ENCODE results near the gene PLCH1.

PLCH1 gene

DNA sequence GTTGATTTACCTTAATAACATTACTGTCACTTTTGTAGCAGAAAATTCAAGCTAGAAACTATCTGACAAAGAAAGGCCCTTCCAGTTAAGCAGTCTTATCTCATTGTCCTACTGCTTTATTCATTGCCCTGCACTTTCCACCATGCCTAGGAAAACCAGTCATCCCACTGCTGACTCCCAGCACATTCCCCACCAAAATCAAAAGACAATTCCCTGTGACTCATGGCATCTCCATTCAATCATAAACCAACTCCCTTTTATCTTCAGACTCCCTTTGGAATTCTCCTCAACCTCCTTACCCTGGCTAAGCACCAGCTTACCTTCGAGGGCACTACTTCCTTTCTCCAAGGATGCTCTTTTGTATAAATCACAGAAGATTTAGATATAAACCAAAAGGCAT lies 184.3 kb downstream of the PLCH1 start:
- no peak overlapping the region for H3K4me3 ChIP-seq (ENCODE audit: low read depth, low read length)
- no peak for TF ChIP-seq ZNF391 (tag by site-specific recombination; IDR thresholded peaks at IDR 0.05; ENCODE audit: borderline replicate concordance, low read depth)
- no peaks in the 10 kb centered on the region for H3K36me3 ChIP-seq (ENCODE audit: control insufficient read depth in 2 of 2, insufficient read depth in 1 of 2, low read length in 2 of 2)
- H3K9me3 ChIP-seq (ENCODE audit: control insufficient read depth, insufficient read depth, low read depth, low read length): no peaks in the 10 kb centered on the region
- no peaks in the 10 kb centered on the region for H3K4me1 ChIP-seq (ENCODE audit: control insufficient read depth, insufficient read depth, low read length)
- ChIA-PET POLR2A (no interaction called here), CTCF (interaction anchor here (0.6 kb wide), 1 partner anchor 29 kb away, joined by 3 read pairs; no protein-coding TSS in a partner anchor)
- no peak overlapping the region for H3K27ac ChIP-seq (ENCODE audit: extremely low read depth, low read depth, low read length)

DNA sequence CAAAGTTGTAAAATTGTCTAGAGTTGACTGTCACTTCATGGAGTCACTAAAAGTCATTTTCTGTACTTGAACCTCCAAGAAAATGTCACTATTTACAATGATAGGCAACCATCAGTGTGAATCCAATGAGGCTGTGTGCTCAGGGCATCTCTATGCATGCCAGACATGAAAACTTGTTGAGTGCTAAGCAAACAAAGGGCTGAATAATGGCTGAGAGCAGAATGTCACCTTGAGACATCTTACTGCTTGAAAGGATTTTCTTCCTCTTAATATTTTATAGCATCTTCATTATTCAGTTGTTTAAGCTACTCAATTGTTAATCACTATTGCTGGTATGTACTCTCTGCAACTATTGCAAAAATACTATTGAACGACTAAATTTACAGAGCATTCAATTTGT lies 184.7 kb downstream of the PLCH1 start:
- H3K27ac ChIP-seq (ENCODE audit: extremely low read depth, low read depth, low read length): no peak overlapping the region
- no peaks in the 10 kb centered on the region for H3K9me3 ChIP-seq (ENCODE audit: control insufficient read depth, insufficient read depth, low read depth, low read length)
- no peaks in the 10 kb centered on the region for H3K4me1 ChIP-seq (ENCODE audit: control insufficient read depth, insufficient read depth, low read length)
- CTCF ChIA-PET: interaction anchor here (0.6 kb wide), 1 partner anchor 29 kb away, joined by 3 read pairs; no protein-coding TSS in a partner anchor
- H3K4me3 ChIP-seq (ENCODE audit: low read depth, low read length): no peak overlapping the region
- no peaks in the 10 kb centered on the region for H3K36me3 ChIP-seq (ENCODE audit: control insufficient read depth in 2 of 2, insufficient read depth in 1 of 2, low read length in 2 of 2)
- no peak for TF ChIP-seq YY1 (tag by site-specific recombination; IDR thresholded peaks at IDR 0.05)
- TF ChIP-seq, protein P1, sequence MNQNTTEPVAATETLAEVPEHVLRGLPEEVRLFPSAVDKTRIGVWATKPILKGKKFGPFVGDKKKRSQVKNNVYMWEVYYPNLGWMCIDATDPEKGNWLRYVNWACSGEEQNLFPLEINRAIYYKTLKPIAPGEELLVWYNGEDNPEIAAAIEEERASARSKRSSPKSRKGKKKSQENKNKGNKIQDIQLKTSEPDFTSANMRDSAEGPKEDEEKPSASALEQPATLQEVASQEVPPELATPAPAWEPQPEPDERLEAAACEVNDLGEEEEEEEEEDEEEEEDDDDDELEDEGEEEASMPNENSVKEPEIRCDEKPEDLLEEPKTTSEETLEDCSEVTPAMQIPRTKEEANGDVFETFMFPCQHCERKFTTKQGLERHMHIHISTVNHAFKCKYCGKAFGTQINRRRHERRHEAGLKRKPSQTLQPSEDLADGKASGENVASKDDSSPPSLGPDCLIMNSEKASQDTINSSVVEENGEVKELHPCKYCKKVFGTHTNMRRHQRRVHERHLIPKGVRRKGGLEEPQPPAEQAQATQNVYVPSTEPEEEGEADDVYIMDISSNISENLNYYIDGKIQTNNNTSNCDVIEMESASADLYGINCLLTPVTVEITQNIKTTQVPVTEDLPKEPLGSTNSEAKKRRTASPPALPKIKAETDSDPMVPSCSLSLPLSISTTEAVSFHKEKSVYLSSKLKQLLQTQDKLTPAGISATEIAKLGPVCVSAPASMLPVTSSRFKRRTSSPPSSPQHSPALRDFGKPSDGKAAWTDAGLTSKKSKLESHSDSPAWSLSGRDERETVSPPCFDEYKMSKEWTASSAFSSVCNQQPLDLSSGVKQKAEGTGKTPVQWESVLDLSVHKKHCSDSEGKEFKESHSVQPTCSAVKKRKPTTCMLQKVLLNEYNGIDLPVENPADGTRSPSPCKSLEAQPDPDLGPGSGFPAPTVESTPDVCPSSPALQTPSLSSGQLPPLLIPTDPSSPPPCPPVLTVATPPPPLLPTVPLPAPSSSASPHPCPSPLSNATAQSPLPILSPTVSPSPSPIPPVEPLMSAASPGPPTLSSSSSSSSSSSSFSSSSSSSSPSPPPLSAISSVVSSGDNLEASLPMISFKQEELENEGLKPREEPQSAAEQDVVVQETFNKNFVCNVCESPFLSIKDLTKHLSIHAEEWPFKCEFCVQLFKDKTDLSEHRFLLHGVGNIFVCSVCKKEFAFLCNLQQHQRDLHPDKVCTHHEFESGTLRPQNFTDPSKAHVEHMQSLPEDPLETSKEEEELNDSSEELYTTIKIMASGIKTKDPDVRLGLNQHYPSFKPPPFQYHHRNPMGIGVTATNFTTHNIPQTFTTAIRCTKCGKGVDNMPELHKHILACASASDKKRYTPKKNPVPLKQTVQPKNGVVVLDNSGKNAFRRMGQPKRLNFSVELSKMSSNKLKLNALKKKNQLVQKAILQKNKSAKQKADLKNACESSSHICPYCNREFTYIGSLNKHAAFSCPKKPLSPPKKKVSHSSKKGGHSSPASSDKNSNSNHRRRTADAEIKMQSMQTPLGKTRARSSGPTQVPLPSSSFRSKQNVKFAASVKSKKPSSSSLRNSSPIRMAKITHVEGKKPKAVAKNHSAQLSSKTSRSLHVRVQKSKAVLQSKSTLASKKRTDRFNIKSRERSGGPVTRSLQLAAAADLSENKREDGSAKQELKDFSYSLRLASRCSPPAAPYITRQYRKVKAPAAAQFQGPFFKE (tag by site-specific recombination; IDR thresholded peaks at IDR 0.05; ENCODE audit: borderline replicate concordance): no peak
- no peak for TF ChIP-seq TCF7L2 (IDR thresholded peaks at IDR 0.05; ENCODE audit: borderline replicate concordance, low read depth, low read length)
- no peak for TF ChIP-seq ZNF416 (tag by site-specific recombination; IDR thresholded peaks at IDR 0.05)
- TF ChIP-seq, protein P2, sequence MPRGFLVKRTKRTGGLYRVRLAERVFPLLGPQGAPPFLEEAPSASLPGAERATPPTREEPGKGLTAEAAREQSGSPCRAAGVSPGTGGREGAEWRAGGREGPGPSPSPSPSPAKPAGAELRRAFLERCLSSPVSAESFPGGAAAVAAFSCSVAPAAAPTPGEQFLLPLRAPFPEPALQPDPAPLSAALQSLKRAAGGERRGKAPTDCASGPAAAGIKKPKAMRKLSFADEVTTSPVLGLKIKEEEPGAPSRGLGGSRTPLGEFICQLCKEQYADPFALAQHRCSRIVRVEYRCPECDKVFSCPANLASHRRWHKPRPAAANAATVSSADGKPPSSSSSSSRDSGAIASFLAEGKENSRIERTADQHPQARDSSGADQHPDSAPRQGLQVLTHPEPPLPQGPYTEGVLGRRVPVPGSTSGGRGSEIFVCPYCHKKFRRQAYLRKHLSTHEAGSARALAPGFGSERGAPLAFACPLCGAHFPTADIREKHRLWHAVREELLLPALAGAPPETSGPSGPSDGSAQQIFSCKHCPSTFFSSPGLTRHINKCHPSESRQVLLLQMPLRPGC (tag by site-specific recombination; IDR thresholded peaks at IDR 0.05): no peak
- no peak for TF ChIP-seq ZNF169 (tag by site-specific recombination; IDR thresholded peaks at IDR 0.05)
- no peak for TF ChIP-seq ZNF521 (tag by site-specific recombination; IDR thresholded peaks at IDR 0.05)
- TF ChIP-seq ZNF571 (tag by site-specific recombination; IDR thresholded peaks at IDR 0.05): no peak
- no peak for TF ChIP-seq OSR2 (tag by site-specific recombination; IDR thresholded peaks at IDR 0.05)
- no peak for TF ChIP-seq ZNF274 (IDR thresholded peaks at IDR 0.05; ENCODE audit: low read length)
- TF ChIP-seq ZNF274 (tag by site-specific recombination; IDR thresholded peaks at IDR 0.05; ENCODE audit: borderline replicate concordance): no peak
- TF ChIP-seq, protein P3, sequence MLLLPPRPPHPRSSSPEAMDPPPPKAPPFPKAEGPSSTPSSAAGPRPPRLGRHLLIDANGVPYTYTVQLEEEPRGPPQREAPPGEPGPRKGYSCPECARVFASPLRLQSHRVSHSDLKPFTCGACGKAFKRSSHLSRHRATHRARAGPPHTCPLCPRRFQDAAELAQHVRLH (tag by site-specific recombination; IDR thresholded peaks at IDR 0.05): no peak
- no peak for TF ChIP-seq ZFHX2 (tag by site-specific recombination; conservative IDR thresholded peaks at IDR 0.05)
- TF ChIP-seq ZNF202 (tag by site-specific recombination; IDR thresholded peaks at IDR 0.05; ENCODE audit: borderline replicate concordance): no peak
- TF ChIP-seq ZNF114 (tag by site-specific recombination; IDR thresholded peaks at IDR 0.05): no peak
- no peak for TF ChIP-seq ZNF184 (tag by site-specific recombination; IDR thresholded peaks at IDR 0.05)
- no peak for TF ChIP-seq EGR2 (tag by site-specific recombination; IDR thresholded peaks at IDR 0.05; ENCODE audit: low read depth)
- TF ChIP-seq ZNF664 (tag by site-specific recombination; IDR thresholded peaks at IDR 0.05): no peak
- POLR2A ChIA-PET: no interaction called here
